Subcutaneous abdominal adipose tissue (tissue), 5 donors: Measurements from ENCODE around the gene TDRD3.

Experiments
- H3K27ac ChIP-seq: one replicate; pipeline ENCODE4 v1.7.0; 2013; ENCODE audit warnings: low read depth, mild to moderate bottlenecking, inconsistent platforms, low read length, moderate library complexity
- H3K27me3 ChIP-seq, 5 donors: one replicate each; pipeline ENCODE4 v1.7.0; 2013; ENCODE audit warnings: low read length in 5 of 5, inconsistent platforms in 1 of 5; ENCODE audit not compliant: control insufficient read depth in 5 of 5, insufficient read depth in 4 of 5
- H3K36me3 ChIP-seq, 5 donors: one replicate each; pipeline ENCODE4 v1.7.0; 2013; ENCODE audit warnings: low read length in 5 of 5; ENCODE audit not compliant: control insufficient read depth in 5 of 5, insufficient read depth in 5 of 5
- H3K4me1 ChIP-seq, 5 donors: one replicate each; pipeline ENCODE4 v1.7.0; 2013; ENCODE audit warnings: low read length in 5 of 5, mild to moderate bottlenecking in 3 of 5, moderate library complexity in 1 of 5; ENCODE audit not compliant: control insufficient read depth in 5 of 5, insufficient read depth in 5 of 5
- H3K4me3 ChIP-seq, 5 donors: one replicate each; pipeline ENCODE4 v1.7.0; 2013; ENCODE audit warnings: low read length in 5 of 5, low read depth in 1 of 5
- H3K9ac ChIP-seq, 5 donors: one replicate each; pipeline ENCODE4 v1.7.0; 2013; ENCODE audit warnings: low read length in 5 of 5, mild to moderate bottlenecking in 4 of 5, moderate library complexity in 3 of 5
- H3K9me3 ChIP-seq, 5 donors: one replicate each; pipeline ENCODE4 v1.7.0; 2013; ENCODE audit warnings: low read length in 5 of 5; ENCODE audit not compliant: control insufficient read depth in 5 of 5
- donor health status: healthy.
- donor health status: healthy.
- donor health status: healthy.
- donor health status: healthy.
- donor health status: healthy.

TDRD3 gene

GRCh38 chr13:60538566-60538965 lies 141.5 kb downstream of the TDRD3 start:
- Histone ChIP-seq H3K4me1 (no peaks in the 10 kb centered on the region), H3K9ac (no peak overlapping the region), H3K36me3 (peaks cover 0 to 22% (median 5%) of the 10 kb centered on the region in 5 donors), H3K27me3 (no peaks in the 10 kb centered on the region), H3K27ac (no peak overlapping the region), H3K4me3 (no peak overlapping the region), H3K9me3 (no peaks in the 10 kb centered on the region)

- Histone ChIP-seq H3K27ac (no peak overlapping the region), H3K4me1 (no peaks in the 10 kb centered on the region), H3K9ac (no peak overlapping the region), H3K36me3 (peaks cover 0 to 17% (median 3%) of the 10 kb centered on the region in 5 donors), H3K4me3 (no peak overlapping the region), H3K27me3 (no peaks in the 10 kb centered on the region), H3K9me3 (no peaks in the 10 kb centered on the region)
Observed at GRCh38 chr13:60540276-60540675, 143.3 kb downstream of the TDRD3 start.

- H3K27me3 ChIP-seq, result no peaks in the 10 kb centered on the region
- H3K27ac ChIP-seq, result no peak overlapping the region
- no peak overlapping the region for H3K4me3 ChIP-seq
- H3K9ac ChIP-seq, result no peak overlapping the region
- no peaks in the 10 kb centered on the region for H3K9me3 ChIP-seq
- no peaks in the 10 kb centered on the region for H3K36me3 ChIP-seq
- peaks cover 0 to 3% (median 0%) of the 10 kb centered on the region in 5 donors for H3K4me1 ChIP-seq
Observed at GRCh38 chr13:60562096-60562780, 165.2 kb downstream of the TDRD3 start.

- no peaks in the 10 kb centered on the region for H3K27me3 ChIP-seq
- H3K9me3 ChIP-seq, result no peaks in the 10 kb centered on the region
- H3K4me1 ChIP-seq, result no peaks in the 10 kb centered on the region
- no peak overlapping the region for H3K27ac ChIP-seq
- no peak overlapping the region for H3K4me3 ChIP-seq
- peaks cover 7 to 26% (median 16%) of the 10 kb centered on the region in 5 donors for H3K36me3 ChIP-seq
- no peak overlapping the region for H3K9ac ChIP-seq
Observed at GRCh38 chr13:60571571-60571970, 174.6 kb downstream of the TDRD3 start.

- peaks cover 0 to 3% (median 0%) of the 10 kb centered on the region in 5 donors for H3K27me3 ChIP-seq
- H3K9me3 ChIP-seq, result no peaks in the 10 kb centered on the region
- no peaks in the 10 kb centered on the region for H3K4me1 ChIP-seq
- H3K27ac ChIP-seq, result no peak overlapping the region
- H3K9ac ChIP-seq, result no peak overlapping the region
- H3K36me3 ChIP-seq, result peaks cover 7 to 26% (median 16%) of the 10 kb centered on the region in 5 donors
- no peak overlapping the region for H3K4me3 ChIP-seq
Observed at GRCh38 chr13:60572003-60572798, 175.2 kb downstream of the TDRD3 start.

GRCh38 chr13:60572855-60573254 lies 175.8 kb downstream of the TDRD3 start:
- Histone ChIP-seq H3K4me3 (no peak overlapping the region), H3K36me3 (peaks cover 5 to 26% (median 16%) of the 10 kb centered on the region in 5 donors), H3K9me3 (no peaks in the 10 kb centered on the region), H3K27ac (no peak overlapping the region), H3K27me3 (peaks cover 0 to 3% (median 0%) of the 10 kb centered on the region in 5 donors), H3K4me1 (no peaks in the 10 kb centered on the region), H3K9ac (no peak overlapping the region)

GRCh38 chr13:60574735-60575134 lies 177.7 kb downstream of the TDRD3 start:
- Histone ChIP-seq H3K27me3 (peaks cover 0 to 4% (median 0%) of the 10 kb centered on the region in 5 donors), H3K9me3 (no peaks in the 10 kb centered on the region), H3K36me3 (peaks cover 0 to 15% (median 8%) of the 10 kb centered on the region in 5 donors), H3K9ac (no peak overlapping the region), H3K27ac (no peak overlapping the region), H3K4me3 (no peak overlapping the region), H3K4me1 (no peaks in the 10 kb centered on the region)

- Histone ChIP-seq H3K9me3 (no peaks in the 10 kb centered on the region), H3K4me1 (no peaks in the 10 kb centered on the region), H3K9ac (no peak overlapping the region), H3K27me3 (peaks cover 0 to 5% (median 0%) of the 10 kb centered on the region in 5 donors), H3K27ac (no peak overlapping the region), H3K36me3 (peaks cover 0 to 15% (median 6%) of the 10 kb centered on the region in 5 donors), H3K4me3 (no peak overlapping the region)
Observed at GRCh38 chr13:60575142-60575541, 178.1 kb downstream of the TDRD3 start.

GRCh38 chr13:60577761-60578160 lies 180.7 kb downstream of the TDRD3 start:
- H3K9me3 ChIP-seq, result no peaks in the 10 kb centered on the region
- H3K4me1 ChIP-seq, result peaks cover 0 to 3% (median 2%) of the 10 kb centered on the region in 5 donors
- peaks cover 0 to 10% (median 0%) of the 10 kb centered on the region in 5 donors for H3K27me3 ChIP-seq
- no peak overlapping the region for H3K27ac ChIP-seq
- no peak overlapping the region for H3K4me3 ChIP-seq
- H3K36me3 ChIP-seq, result peaks cover 0 to 9% (median 3%) of the 10 kb centered on the region in 5 donors
- no peak overlapping the region for H3K9ac ChIP-seq
